CD4-positive, CD25-positive, alpha-beta regulatory T cell (primary cell): ENCODE measurements around the gene OR8J3. TPM values are rescaled to one million over a fixed set of nuclear protein-coding genes. Genes with fewer than 3 reads are reported as not detected.

Experiments
- ATAC-seq, 2 donors: fragments of 150-1000 bp; cut with Tn5 transposase; one replicate each; pipeline ENCODE4 v1.10.0; 2021; ENCODE audit warnings: low read depth in 2 of 2, moderate number of reproducible peaks in 2 of 2, moderate library complexity in 1 of 2
- DNase-seq, 3 donors: peaks; one replicate each; pipeline versions ENCODE4 v3.0.0 to v3.0.0-alpha.2; 2012 to 2022; ENCODE audit warnings: mixed read lengths in 1 of 3
- H3K27ac ChIP-seq: one replicate; pipeline ENCODE4 v1.7.0; 2013; ENCODE audit warnings: mild to moderate bottlenecking, low read length; ENCODE audit not compliant: insufficient read depth, poor library complexity, severe bottlenecking
- H3K27me3 ChIP-seq: one replicate; pipeline ENCODE4 v1.7.0; 2013; ENCODE audit warnings: low read length; ENCODE audit not compliant: control insufficient read depth, insufficient read depth
- H3K36me3 ChIP-seq: one replicate; pipeline ENCODE4 v1.7.0; 2013; ENCODE audit warnings: mild to moderate bottlenecking, low read length, moderate library complexity; ENCODE audit not compliant: control insufficient read depth, insufficient read depth
- H3K4me1 ChIP-seq: 2 replicates; pipeline ENCODE4 v1.7.0; 2013; ENCODE audit warnings: mild to moderate bottlenecking, low read length; ENCODE audit not compliant: insufficient read depth, control insufficient read depth, poor library complexity, severe bottlenecking
- H3K4me3 ChIP-seq: one replicate; pipeline ENCODE4 v1.7.0; 2013; ENCODE audit warnings: low read depth, mild to moderate bottlenecking, low read length, moderate library complexity
- H3K9me3 ChIP-seq, 2 experiments: 1 replicate in 1 of 2; 2 replicates in 1 of 2; pipeline ENCODE4 v1.7.0; 2013; ENCODE audit warnings: low read length in 2 of 2, mild to moderate bottlenecking in 1 of 2, moderate library complexity in 1 of 2; ENCODE audit not compliant: control insufficient read depth in 2 of 2
- H3K27ac Mint-ChIP-seq, 3 donors: one replicate each; pipeline ENCODE4 v1.8.0; 2020 to 2022; ENCODE audit warnings: mild to moderate bottlenecking in 3 of 3, mixed read lengths in 3 of 3, moderate library complexity in 2 of 3
- H3K27me3 Mint-ChIP-seq: one replicate; pipeline ENCODE4 v1.8.0; 2022; ENCODE audit warnings: mild to moderate bottlenecking, mixed read lengths
- H3K36me3 Mint-ChIP-seq: one replicate; pipeline ENCODE4 v1.8.0; 2020; ENCODE audit warnings: mixed read lengths
- H3K4me1 Mint-ChIP-seq, 4 donors: one replicate each; pipeline ENCODE4 v1.8.0; 2020 to 2022; ENCODE audit warnings: mixed read lengths in 4 of 4, mild to moderate bottlenecking in 1 of 4
- H3K4me3 Mint-ChIP-seq, 4 donors: one replicate each; pipeline ENCODE4 v1.8.0; 2020 to 2022; ENCODE audit warnings: mild to moderate bottlenecking in 4 of 4, mixed read lengths in 4 of 4, moderate library complexity in 3 of 4
- H3K9me3 Mint-ChIP-seq, 7 donors: one replicate each; pipeline ENCODE4 v1.8.0; 2020 to 2022; ENCODE audit warnings: mixed read lengths in 7 of 7, mild to moderate bottlenecking in 3 of 7, moderate library complexity in 2 of 7
- polyA plus RNA-seq, 4 donors: library from polyadenylated mRNA; unstranded; fragments of 300-500 nt; fragmentation: Illumina TruSeq; gene quantifications; one replicate each; pipeline ENCODE4 v1.2.3, GENCODE V29; 2021
- total RNA-seq: library from RNA; stranded (reverse); gene quantifications from one replicate; pipeline ENCODE4 v1.2.3, GENCODE V29; 2022

The OR8J3 gene, protein sequence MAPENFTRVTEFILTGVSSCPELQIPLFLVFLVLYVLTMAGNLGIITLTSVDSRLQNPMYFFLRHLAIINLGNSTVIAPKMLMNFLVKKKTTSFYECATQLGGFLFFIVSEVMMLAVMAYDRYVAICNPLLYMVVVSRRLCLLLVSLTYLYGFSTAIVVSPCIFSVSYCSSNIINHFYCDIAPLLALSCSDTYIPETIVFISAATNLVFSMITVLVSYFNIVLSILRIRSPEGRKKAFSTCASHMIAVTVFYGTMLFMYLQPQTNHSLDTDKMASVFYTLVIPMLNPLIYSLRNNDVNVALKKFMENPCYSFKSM
- not detected for total RNA-seq
- not detected for polyA plus RNA-seq

DNA sequence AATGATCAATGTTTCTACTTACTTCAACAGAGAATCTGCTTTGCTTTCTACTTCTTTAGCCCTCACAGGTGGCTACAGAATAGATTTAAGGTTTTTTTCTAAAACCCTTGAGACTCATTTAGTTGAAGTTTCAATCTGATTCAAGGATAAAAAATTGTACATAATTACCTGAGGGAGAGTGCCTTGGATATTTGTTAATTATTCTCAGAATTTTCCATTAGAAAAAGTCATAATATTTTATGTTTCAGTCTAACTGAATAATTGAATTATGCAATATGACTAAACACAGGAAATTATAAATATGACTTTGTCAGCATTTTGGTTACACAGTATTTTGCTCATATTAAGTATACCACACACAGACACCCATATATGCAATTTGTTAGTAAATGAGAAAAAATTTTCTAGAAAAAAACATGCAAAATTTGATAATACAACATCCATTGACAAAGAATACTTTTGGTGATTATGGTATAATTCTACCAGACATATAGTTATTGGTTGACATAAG is at the start of gene OR8J3:
OR8J3 (minus strand) TSS at position 51 of the 511 bp plus-strand sequence. CDS start 2,483 bp downstream, outside the sequence.
- no peak for ATAC-seq
- Histone ChIP-seq H3K36me3 (no peaks in the 10 kb centered on the region), H3K4me3 (no peak within 1 kb of the TSS), H3K4me1 (no peaks in the 10 kb centered on the region), H3K27ac (no peak within 1 kb of the TSS), H3K9me3 (peaks cover 0 to 2% of the 10 kb centered on the region in 2 experiments), H3K27me3 (no peaks in the 10 kb centered on the region)
- no peak within 1 kb of the TSS for H3K27ac Mint-ChIP-seq
- DNase-seq = no peak
- H3K4me3 Mint-ChIP-seq = no peak within 1 kb of the TSS
- peaks cover 0 to 31% (median 5%) of the 10 kb centered on the region in 7 donors for H3K9me3 Mint-ChIP-seq
- H3K27me3 Mint-ChIP-seq = no peaks in the 10 kb centered on the region
- H3K4me1 Mint-ChIP-seq = no peaks in the 10 kb centered on the region
- H3K36me3 Mint-ChIP-seq = no peaks in the 10 kb centered on the region

GRCh38 chr11:56188602-56189001 is 48.6 kb upstream of the OR8J3 start:
- no peak overlapping the region for H3K27ac Mint-ChIP-seq
- H3K4me3 ChIP-seq = no peak overlapping the region
- no peaks in the 10 kb centered on the region for H3K36me3 Mint-ChIP-seq
- H3K4me1 ChIP-seq = no peaks in the 10 kb centered on the region
- H3K27me3 ChIP-seq = no peaks in the 10 kb centered on the region
- no peak overlapping the region for H3K4me3 Mint-ChIP-seq
- H3K4me1 Mint-ChIP-seq = no peaks in the 10 kb centered on the region
- H3K9me3 ChIP-seq = peaks cover 0 to 5% of the 10 kb centered on the region in 2 experiments
- no peak overlapping the region for H3K27ac ChIP-seq
- ATAC-seq (no peak), DNase-seq (no peak)
- H3K36me3 ChIP-seq = no peaks in the 10 kb centered on the region
- H3K9me3 Mint-ChIP-seq = peaks cover 3 to 12% (median 7%) of the 10 kb centered on the region in 7 donors
- no peaks in the 10 kb centered on the region for H3K27me3 Mint-ChIP-seq

DNA sequence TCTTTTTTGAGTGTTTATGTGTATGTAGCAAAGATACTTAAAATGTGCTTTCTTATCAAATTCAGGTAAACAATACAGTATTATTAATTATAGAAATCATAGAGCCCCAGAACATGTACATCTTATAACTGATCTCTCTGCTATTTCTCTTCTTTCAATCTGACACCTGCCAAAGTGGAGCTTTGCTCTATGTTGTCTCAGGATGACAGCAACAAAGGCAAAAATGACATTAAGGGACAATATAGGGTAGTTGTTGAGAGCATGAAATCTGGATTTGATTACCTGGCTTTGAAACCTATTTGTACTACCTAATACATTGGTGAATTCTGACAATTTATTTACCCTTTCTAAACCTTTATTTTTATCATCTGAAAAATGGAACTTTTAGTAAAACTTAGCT is 43.5 kb upstream of the OR8J3 start:
- no peak for ATAC-seq
- Histone ChIP-seq H3K27me3 (no peaks in the 10 kb centered on the region), H3K36me3 (no peaks in the 10 kb centered on the region), H3K27ac (no peak overlapping the region), H3K4me3 (no peak overlapping the region), H3K9me3 (peaks cover 0 to 9% of the 10 kb centered on the region in 2 experiments), H3K4me1 (no peaks in the 10 kb centered on the region)
- H3K27me3 Mint-ChIP-seq = no peaks in the 10 kb centered on the region
- H3K4me3 Mint-ChIP-seq = no peak overlapping the region
- H3K36me3 Mint-ChIP-seq = no peaks in the 10 kb centered on the region
- H3K9me3 Mint-ChIP-seq = peaks cover 5 to 14% (median 11%) of the 10 kb centered on the region in 7 donors
- no peak overlapping the region for H3K27ac Mint-ChIP-seq
- H3K4me1 Mint-ChIP-seq = no peaks in the 10 kb centered on the region
- no peak for DNase-seq

DNA sequence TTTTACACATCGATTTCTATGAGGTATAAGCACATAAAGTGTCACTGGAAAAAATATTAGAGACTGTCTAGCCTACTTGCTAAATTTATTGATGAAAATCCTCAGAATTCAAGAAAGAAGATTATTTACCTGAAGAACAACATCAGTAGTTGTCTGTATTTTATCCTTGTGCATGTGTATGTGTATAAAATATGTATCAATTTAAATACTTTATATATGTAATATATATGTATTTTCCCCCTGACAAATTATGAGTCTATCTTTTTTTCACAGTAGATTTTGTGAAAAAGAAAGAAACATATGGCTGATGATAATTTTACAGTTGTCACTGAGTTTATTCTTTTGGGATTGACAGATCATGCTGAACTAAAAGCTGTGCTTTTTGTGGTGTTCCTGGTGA is 36.3 kb upstream of the OR8J3 start, which contains the start of gene OR5J2:
OR5J2 (plus strand) TSS at position 301 of the 400 bp plus-strand sequence; CDS start at position 301, 0 bp downstream.
- Mint-ChIP-seq H3K4me3 (no peak within 1 kb of the TSS), H3K9me3 (peaks cover 1 to 11% (median 5%) of the 10 kb centered on the region in 7 donors), H3K27ac (no peak within 1 kb of the TSS), H3K4me1 (no peaks in the 10 kb centered on the region), H3K27me3 (no peaks in the 10 kb centered on the region), H3K36me3 (no peaks in the 10 kb centered on the region)
- no peak for DNase-seq
- H3K36me3 ChIP-seq = no peaks in the 10 kb centered on the region
- H3K4me3 ChIP-seq = no peak within 1 kb of the TSS
- H3K27me3 ChIP-seq = no peaks in the 10 kb centered on the region
- ATAC-seq = no peak
- peaks cover 0 to 9% of the 10 kb centered on the region in 2 experiments for H3K9me3 ChIP-seq
- no peaks in the 10 kb centered on the region for H3K4me1 ChIP-seq
- no peak within 1 kb of the TSS for H3K27ac ChIP-seq

- Mint-ChIP-seq H3K36me3 (no peaks in the 10 kb centered on the region), H3K27ac (no peak overlapping the region), H3K27me3 (no peaks in the 10 kb centered on the region), H3K4me3 (no peak overlapping the region), H3K4me1 (no peaks in the 10 kb centered on the region), H3K9me3 (peaks cover 0 to 18% (median 5%) of the 10 kb centered on the region in 7 donors)
- DNase-seq (no peak), ATAC-seq (no peak)
- Histone ChIP-seq H3K4me1 (no peaks in the 10 kb centered on the region), H3K4me3 (no peak overlapping the region), H3K27me3 (no peaks in the 10 kb centered on the region), H3K9me3 (no peaks in the 10 kb centered on the region), H3K36me3 (no peaks in the 10 kb centered on the region), H3K27ac (no peak overlapping the region)
Measured at GRCh38 chr11:56172256-56172830, 32.3 kb upstream of the OR8J3 start.

GRCh38 chr11:56163804-56164203 is 23.8 kb upstream of the OR8J3 start:
- ATAC-seq = no peak
- Histone ChIP-seq H3K9me3 (peaks cover 2 to 4% of the 10 kb centered on the region in 2 experiments), H3K36me3 (no peaks in the 10 kb centered on the region), H3K4me3 (no peak overlapping the region), H3K27me3 (no peaks in the 10 kb centered on the region), H3K27ac (no peak overlapping the region), H3K4me1 (no peaks in the 10 kb centered on the region)
- no peak for DNase-seq
- Mint-ChIP-seq H3K9me3 (peaks cover 0 to 27% (median 2%) of the 10 kb centered on the region in 7 donors), H3K27ac (no peak overlapping the region), H3K36me3 (no peaks in the 10 kb centered on the region), H3K4me3 (no peak overlapping the region), H3K4me1 (no peaks in the 10 kb centered on the region), H3K27me3 (no peaks in the 10 kb centered on the region)

- H3K27ac ChIP-seq = no peak within 1 kb of the TSS
- Mint-ChIP-seq H3K36me3 (no peaks in the 10 kb centered on the region), H3K4me1 (no peaks in the 10 kb centered on the region), H3K27ac (no peak within 1 kb of the TSS), H3K9me3 (peaks cover 1 to 27% (median 7%) of the 10 kb centered on the region in 7 donors), H3K27me3 (no peaks in the 10 kb centered on the region), H3K4me3 (no peak within 1 kb of the TSS)
- H3K27me3 ChIP-seq = no peaks in the 10 kb centered on the region
- DNase-seq (no peak), ATAC-seq (no peak)
- H3K4me1 ChIP-seq = no peaks in the 10 kb centered on the region
- no peak within 1 kb of the TSS for H3K4me3 ChIP-seq
- H3K9me3 ChIP-seq = peaks cover 2 to 4% of the 10 kb centered on the region in 2 experiments
- H3K36me3 ChIP-seq = no peaks in the 10 kb centered on the region
Measured at GRCh38 chr11:56160217-56160616, 20.2 kb upstream of the OR8J3 start, which contains the start of gene OR8K5. OR8K5 (minus strand) TSS chr11:56160317; CDS start chr11:56160317, 0 bp downstream.
